CD4-positive, CD25-positive, alpha-beta regulatory T cell (primary cell): Measurements from ENCODE around the gene SH3BGRL3. TPM values are rescaled to one million over a fixed set of nuclear protein-coding genes. Genes with fewer than 3 reads are reported as not detected.

Experiments used
- ATAC-seq, 2 donors: fragments of 150-1000 bp; cut with Tn5 transposase; one replicate each; pipeline ENCODE4 v1.10.0; 2021; ENCODE audit warnings: low read depth in 2 of 2, moderate number of reproducible peaks in 2 of 2, moderate library complexity in 1 of 2
- DNase-seq, 3 donors: peaks; one replicate each; pipeline versions ENCODE4 v3.0.0 to v3.0.0-alpha.2; 2012 to 2022; ENCODE audit warnings: mixed read lengths in 1 of 3
- H3K27ac ChIP-seq: one replicate; pipeline ENCODE4 v1.7.0; 2013; ENCODE audit warnings: mild to moderate bottlenecking, low read length; ENCODE audit not compliant: insufficient read depth, poor library complexity, severe bottlenecking
- H3K27me3 ChIP-seq: one replicate; pipeline ENCODE4 v1.7.0; 2013; ENCODE audit warnings: low read length; ENCODE audit not compliant: control insufficient read depth, insufficient read depth
- H3K36me3 ChIP-seq: one replicate; pipeline ENCODE4 v1.7.0; 2013; ENCODE audit warnings: mild to moderate bottlenecking, low read length, moderate library complexity; ENCODE audit not compliant: control insufficient read depth, insufficient read depth
- H3K4me1 ChIP-seq: 2 replicates; pipeline ENCODE4 v1.7.0; 2013; ENCODE audit warnings: mild to moderate bottlenecking, low read length; ENCODE audit not compliant: insufficient read depth, control insufficient read depth, poor library complexity, severe bottlenecking
- H3K4me3 ChIP-seq: one replicate; pipeline ENCODE4 v1.7.0; 2013; ENCODE audit warnings: low read depth, mild to moderate bottlenecking, low read length, moderate library complexity
- H3K9me3 ChIP-seq, 2 experiments: 1 replicate in 1 of 2; 2 replicates in 1 of 2; pipeline ENCODE4 v1.7.0; 2013; ENCODE audit warnings: low read length in 2 of 2, mild to moderate bottlenecking in 1 of 2, moderate library complexity in 1 of 2; ENCODE audit not compliant: control insufficient read depth in 2 of 2
- H3K27ac Mint-ChIP-seq, 3 donors: one replicate each; pipeline ENCODE4 v1.8.0; 2020 to 2022; ENCODE audit warnings: mild to moderate bottlenecking in 3 of 3, mixed read lengths in 3 of 3, moderate library complexity in 2 of 3
- H3K27me3 Mint-ChIP-seq: one replicate; pipeline ENCODE4 v1.8.0; 2022; ENCODE audit warnings: mild to moderate bottlenecking, mixed read lengths
- H3K36me3 Mint-ChIP-seq: one replicate; pipeline ENCODE4 v1.8.0; 2020; ENCODE audit warnings: mixed read lengths
- H3K4me1 Mint-ChIP-seq, 4 donors: one replicate each; pipeline ENCODE4 v1.8.0; 2020 to 2022; ENCODE audit warnings: mixed read lengths in 4 of 4, mild to moderate bottlenecking in 1 of 4
- H3K4me3 Mint-ChIP-seq, 4 donors: one replicate each; pipeline ENCODE4 v1.8.0; 2020 to 2022; ENCODE audit warnings: mild to moderate bottlenecking in 4 of 4, mixed read lengths in 4 of 4, moderate library complexity in 3 of 4
- H3K9me3 Mint-ChIP-seq, 7 donors: one replicate each; pipeline ENCODE4 v1.8.0; 2020 to 2022; ENCODE audit warnings: mixed read lengths in 7 of 7, mild to moderate bottlenecking in 3 of 7, moderate library complexity in 2 of 7
- polyA plus RNA-seq, 4 donors: library from polyadenylated mRNA; unstranded; fragments of 300-500 nt; fragmentation: Illumina TruSeq; gene quantifications; one replicate each; pipeline ENCODE4 v1.2.3, GENCODE V29; 2021
- total RNA-seq: library from RNA; stranded (reverse); gene quantifications from one replicate; pipeline ENCODE4 v1.2.3, GENCODE V29; 2022

The SH3BGRL3 gene
- total and polyA plus RNA-seq, 5 donors from 2014 or later = 404 to 1,853 (median 1,136) TPM

DNA sequence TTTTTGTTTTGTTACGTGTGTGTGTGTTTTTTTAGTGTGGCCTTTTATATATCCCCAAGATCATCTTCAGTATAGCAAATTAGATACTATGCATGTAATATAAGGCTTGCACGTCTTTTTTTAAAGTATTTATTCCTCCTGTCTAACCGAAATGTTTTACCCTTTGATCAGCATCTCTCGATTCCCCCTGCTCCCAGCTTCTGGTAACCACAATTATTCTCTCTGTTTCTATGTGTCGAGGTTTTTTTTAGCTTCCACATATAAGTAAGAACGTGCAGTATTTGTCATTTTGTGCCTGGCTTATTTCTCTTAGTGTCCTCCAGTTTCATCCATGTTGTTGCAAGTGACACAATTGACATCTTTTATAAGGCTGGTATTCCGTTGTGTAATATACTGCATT lies 27.2 kb upstream of the SH3BGRL3 start:
- no peak overlapping the region for H3K4me3 ChIP-seq
- H3K36me3 ChIP-seq = peaks cover 34% of the 10 kb centered on the region
- no peaks in the 10 kb centered on the region for H3K9me3 ChIP-seq
- ATAC-seq (no peak), DNase-seq (no peak)
- H3K27me3 ChIP-seq = no peaks in the 10 kb centered on the region
- Mint-ChIP-seq H3K27me3 (no peaks in the 10 kb centered on the region), H3K36me3 (peaks cover 37% of the 10 kb centered on the region), H3K9me3 (no peaks in the 10 kb centered on the region), H3K4me3 (no peak overlapping the region), H3K4me1 (peaks cover 0 to 11% (median 4%) of the 10 kb centered on the region in 4 donors), H3K27ac (no peak overlapping the region)
- H3K27ac ChIP-seq = no peak overlapping the region
- no peaks in the 10 kb centered on the region for H3K4me1 ChIP-seq

GRCh38 chr1:26254404-26254803 lies 25.5 kb upstream of the SH3BGRL3 start:
- no peaks in the 10 kb centered on the region for H3K27me3 ChIP-seq
- Mint-ChIP-seq H3K4me1 (peaks cover 0 to 8% (median 4%) of the 10 kb centered on the region in 4 donors), H3K27me3 (no peaks in the 10 kb centered on the region), H3K9me3 (no peaks in the 10 kb centered on the region), H3K36me3 (peaks cover 45% of the 10 kb centered on the region), H3K4me3 (peak overlapping the region in 1 of 4 donors; percentile 9), H3K27ac (no peak overlapping the region)
- H3K4me1 ChIP-seq = no peaks in the 10 kb centered on the region
- H3K4me3 ChIP-seq = no peak overlapping the region
- DNase-seq = no peak
- H3K9me3 ChIP-seq = no peaks in the 10 kb centered on the region
- no peak for ATAC-seq
- peaks cover 49% of the 10 kb centered on the region for H3K36me3 ChIP-seq
- H3K27ac ChIP-seq = no peak overlapping the region

DNA sequence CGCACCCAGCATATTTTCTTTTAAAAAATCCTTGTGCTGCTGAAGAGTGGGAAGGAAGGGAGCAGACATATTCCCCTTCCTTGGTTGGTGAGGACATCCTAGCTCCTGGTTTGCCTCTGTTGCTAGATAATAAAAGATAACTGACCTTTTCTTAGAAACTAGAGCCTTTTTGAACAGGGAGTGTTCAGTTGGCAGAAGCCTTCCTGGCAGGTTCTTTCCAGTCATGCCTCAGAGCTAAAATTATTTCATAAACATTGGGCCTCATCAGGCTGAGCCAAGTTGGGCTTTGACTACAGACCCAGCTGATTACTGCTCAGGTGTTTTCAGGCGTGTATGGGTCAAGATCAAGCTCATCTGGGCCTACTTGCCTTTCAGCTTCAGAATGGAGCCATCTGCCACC lies 22.7 kb upstream of the SH3BGRL3 start:
- H3K4me3 ChIP-seq = no peak overlapping the region
- no peak overlapping the region for H3K27ac ChIP-seq
- Mint-ChIP-seq H3K9me3 (no peaks in the 10 kb centered on the region), H3K36me3 (peaks cover 53% of the 10 kb centered on the region), H3K27me3 (no peaks in the 10 kb centered on the region), H3K4me3 (no peak overlapping the region), H3K27ac (no peak overlapping the region), H3K4me1 (peaks cover 0 to 7% (median 3%) of the 10 kb centered on the region in 4 donors)
- DNase-seq = no peak
- H3K27me3 ChIP-seq = no peaks in the 10 kb centered on the region
- no peaks in the 10 kb centered on the region for H3K9me3 ChIP-seq
- ATAC-seq = no peak
- peaks cover 54% of the 10 kb centered on the region for H3K36me3 ChIP-seq
- H3K4me1 ChIP-seq = no peaks in the 10 kb centered on the region

DNA sequence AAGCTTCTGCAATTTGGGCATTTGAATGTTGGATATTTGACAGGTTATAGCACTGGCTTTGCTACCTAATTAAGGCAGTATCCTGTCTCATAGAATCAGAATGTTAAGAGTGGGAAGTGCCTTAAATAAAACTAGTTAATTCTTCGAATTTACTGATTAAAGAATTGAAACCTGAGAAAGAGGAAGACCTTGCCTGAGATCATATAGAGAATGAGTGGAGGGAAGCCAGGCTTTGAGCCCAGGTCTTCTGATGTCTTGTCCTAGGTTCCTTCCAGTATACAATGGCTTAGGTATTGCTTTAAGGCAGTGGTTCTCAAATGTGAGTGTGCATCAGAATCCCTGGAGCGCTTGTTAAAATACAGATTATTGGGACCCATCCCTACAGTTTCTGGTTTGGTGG lies 20.9 kb upstream of the SH3BGRL3 start:
- Histone ChIP-seq H3K27me3 (no peaks in the 10 kb centered on the region), H3K36me3 (peaks cover 61% of the 10 kb centered on the region), H3K4me1 (no peaks in the 10 kb centered on the region), H3K9me3 (no peaks in the 10 kb centered on the region), H3K4me3 (no peak overlapping the region), H3K27ac (no peak overlapping the region)
- Mint-ChIP-seq H3K27me3 (no peaks in the 10 kb centered on the region), H3K27ac (no peak overlapping the region), H3K36me3 (peaks cover 59% of the 10 kb centered on the region), H3K9me3 (no peaks in the 10 kb centered on the region), H3K4me1 (peaks cover 0 to 3% (median 0%) of the 10 kb centered on the region in 4 donors), H3K4me3 (no peak overlapping the region)
- ATAC-seq (no peak), DNase-seq (no peak)

DNA sequence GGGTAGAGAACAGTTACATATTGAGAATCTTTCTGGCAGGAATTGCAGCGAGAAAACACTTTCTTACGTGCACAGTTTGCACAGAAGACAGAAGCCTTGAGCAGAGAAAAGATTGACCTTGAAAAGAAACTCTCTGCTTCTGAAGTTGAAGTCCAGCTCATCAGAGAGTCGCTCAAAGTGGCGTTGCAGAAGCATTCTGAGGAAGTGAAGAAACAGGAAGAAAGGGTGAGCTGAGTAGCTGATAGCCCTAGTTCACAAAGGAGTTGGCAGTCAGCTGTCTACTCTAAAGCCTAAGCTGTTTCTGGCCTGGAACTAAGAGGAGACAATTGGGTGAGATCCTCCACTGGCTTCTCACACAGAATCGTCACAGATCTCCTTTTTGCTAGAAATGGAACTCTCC lies 20.3 kb upstream of the SH3BGRL3 start:
- Mint-ChIP-seq H3K4me1 (peaks cover 0 to 3% (median 0%) of the 10 kb centered on the region in 4 donors), H3K27ac (peak overlapping the region in 1 of 3 donors; percentile 54)

DNA sequence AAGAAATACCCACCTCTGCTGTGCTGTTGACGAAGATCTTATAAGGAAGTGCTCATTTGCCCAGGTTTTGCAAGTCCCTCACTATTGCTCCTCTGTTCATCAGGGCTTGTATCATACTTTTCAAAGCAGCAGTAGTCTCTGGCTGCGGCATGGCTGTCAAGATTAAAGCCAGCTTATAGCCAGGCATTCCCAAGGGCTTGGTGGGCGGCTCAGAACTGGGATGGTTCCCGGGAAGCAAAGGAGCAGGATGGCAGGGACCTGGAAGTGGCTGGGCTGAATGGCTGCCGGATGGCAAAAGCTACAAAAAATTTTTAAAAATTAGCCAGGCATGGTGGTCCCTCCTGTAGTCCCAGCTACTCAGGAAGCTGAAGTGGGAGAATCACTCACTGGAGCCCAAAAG lies 16.7 kb upstream of the SH3BGRL3 start:
- Mint-ChIP-seq H3K36me3 (peaks cover 69% of the 10 kb centered on the region), H3K27ac (no peak overlapping the region), H3K4me1 (peaks cover 0 to 6% (median 4%) of the 10 kb centered on the region in 4 donors), H3K27me3 (no peaks in the 10 kb centered on the region), H3K9me3 (peaks cover 0 to 1% (median 0%) of the 10 kb centered on the region in 7 donors), H3K4me3 (no peak overlapping the region)
- ATAC-seq (no peak), DNase-seq (no peak)
- H3K4me3 ChIP-seq = no peak overlapping the region
- H3K27me3 ChIP-seq = no peaks in the 10 kb centered on the region
- peaks cover 48% of the 10 kb centered on the region for H3K36me3 ChIP-seq
- no peak overlapping the region for H3K27ac ChIP-seq
- H3K4me1 ChIP-seq = no peaks in the 10 kb centered on the region
- peaks cover 0 to 2% of the 10 kb centered on the region in 2 experiments for H3K9me3 ChIP-seq

More for the DNA sequence above, 20.3 kb upstream of the SH3BGRL3 start:
- DNase-seq (no peak), ATAC-seq (no peak)
- H3K4me1 ChIP-seq = no peaks in the 10 kb centered on the region
- H3K36me3 ChIP-seq = peaks cover 65% of the 10 kb centered on the region
- H3K27me3 Mint-ChIP-seq = no peaks in the 10 kb centered on the region
- peaks cover 63% of the 10 kb centered on the region for H3K36me3 Mint-ChIP-seq
- H3K9me3 ChIP-seq = no peaks in the 10 kb centered on the region
- no peaks in the 10 kb centered on the region for H3K9me3 Mint-ChIP-seq
- no peak overlapping the region for H3K27ac ChIP-seq
- H3K4me3 Mint-ChIP-seq = no peak overlapping the region
- no peaks in the 10 kb centered on the region for H3K27me3 ChIP-seq
- H3K4me3 ChIP-seq = no peak overlapping the region

- Histone ChIP-seq H3K36me3 (peaks cover 45% of the 10 kb centered on the region), H3K4me1 (no peaks in the 10 kb centered on the region), H3K27ac (no peak overlapping the region), H3K9me3 (peaks cover 9 to 15% of the 10 kb centered on the region in 2 experiments), H3K4me3 (no peak overlapping the region), H3K27me3 (no peaks in the 10 kb centered on the region)
- peaks cover 0 to 6% (median 4%) of the 10 kb centered on the region in 4 donors for H3K4me1 Mint-ChIP-seq
- H3K9me3 Mint-ChIP-seq = peaks cover 0 to 15% (median 3%) of the 10 kb centered on the region in 7 donors
- DNase-seq (no peak), ATAC-seq (no peak)
- H3K36me3 Mint-ChIP-seq = peaks cover 64% of the 10 kb centered on the region
- H3K27me3 Mint-ChIP-seq = no peaks in the 10 kb centered on the region
- no peak overlapping the region for H3K27ac Mint-ChIP-seq
- H3K4me3 Mint-ChIP-seq = no peak overlapping the region
Observed at GRCh38 chr1:26265405-26265804, 14.5 kb upstream of the SH3BGRL3 start.
